CD14-positive monocyte (primary cell): ENCODE data around the gene LYPLA2. TPM values are rescaled to one million over a fixed set of nuclear protein-coding genes. Genes with fewer than 3 reads are reported as not detected.
A peak's percentile ranks its signal among the peaks of the same experiment; 100 is the strongest.

Experiments
- DNase-seq, 3 donors: peaks; one replicate each; pipeline ENCODE4 v3.0.0-alpha.2; 2011 to 2022
- H2AFZ ChIP-seq: 2 replicates; pipeline ENCODE4 v1.6.0; 2012; ENCODE audit warnings: mild to moderate bottlenecking, low read depth, low read length, inconsistent platforms; ENCODE audit not compliant: insufficient read depth, poor library complexity, severe bottlenecking
- H3K27ac ChIP-seq, 2 donors: 1 replicate in 1 of 2; 2 replicates in 1 of 2; pipeline ENCODE4 v1.5.1; 2012 to 2013; ENCODE audit warnings: low read length in 2 of 2, control low read depth in 1 of 2, inconsistent platforms in 1 of 2, low read depth in 1 of 2, mild to moderate bottlenecking in 1 of 2
- H3K27me3 ChIP-seq, 2 donors: one replicate each; pipeline versions ENCODE4 v1.6.0 to v1.6.1; 2011 to 2013; ENCODE audit warnings: low read length in 2 of 2; ENCODE audit not compliant: control insufficient read depth in 2 of 2, insufficient read depth in 2 of 2
- H3K36me3 ChIP-seq, 2 donors: replicated peaks in 1 of 2; 1 replicate in 1 of 2; 2 replicates in 1 of 2; pipeline versions ENCODE4 v1.5.1 to v1.6.1; 2012 to 2013; ENCODE audit warnings: low read length in 2 of 2, control low read depth in 1 of 2, inconsistent platforms in 1 of 2, mild to moderate bottlenecking in 1 of 2; ENCODE audit not compliant: insufficient read depth in 2 of 2, control insufficient read depth in 1 of 2
- H3K4me1 ChIP-seq, 2 donors: 1 replicate in 1 of 2; 2 replicates in 1 of 2; pipeline versions ENCODE4 v1.5.1 to v1.6.1; 2012 to 2013; ENCODE audit warnings: low read length in 2 of 2, control low read depth in 1 of 2, inconsistent platforms in 1 of 2, mild to moderate bottlenecking in 1 of 2, moderate library complexity in 1 of 2; ENCODE audit not compliant: insufficient read depth in 2 of 2, control insufficient read depth in 1 of 2
- H3K4me2 ChIP-seq: replicated peaks from 2 replicates; pipeline ENCODE3; 2012; ENCODE audit warnings: low read length, moderate library complexity, mild to moderate bottlenecking; ENCODE audit not compliant: poor library complexity, severe bottlenecking; ENCODE audit errors: extremely low read depth
- H3K4me3 ChIP-seq, 3 experiments: fragments of 200-600 bp in 1 of 3; sonication (generic) in 1 of 3; replicated peaks in 1 of 3; 1 replicate in 2 of 3; 2 replicates in 1 of 3; pipeline ENCODE4 v1.5.1; 2011 to 2013; ENCODE audit warnings: low read length in 3 of 3, mild to moderate bottlenecking in 3 of 3, control low read depth in 2 of 3, low read depth in 2 of 3, inconsistent platforms in 1 of 3, moderate library complexity in 1 of 3
- H3K79me2 ChIP-seq: 2 replicates; pipeline ENCODE4 v1.6.0; 2012; ENCODE audit warnings: mild to moderate bottlenecking, control low read depth, inconsistent platforms, low read length, moderate library complexity; ENCODE audit not compliant: insufficient read depth
- H3K9ac ChIP-seq: 2 replicates; pipeline ENCODE4 v1.6.0; 2017; ENCODE audit warnings: low read length, mild to moderate bottlenecking; ENCODE audit not compliant: insufficient read depth, poor library complexity, severe bottlenecking
- H3K9me3 ChIP-seq, 2 donors: replicated peaks in 1 of 2; 1 replicate in 1 of 2; 2 replicates in 1 of 2; pipeline versions ENCODE4 v1.5.1 to v1.6.1; 2012 to 2013; ENCODE audit warnings: low read length in 2 of 2, control low read depth in 1 of 2; ENCODE audit not compliant: control insufficient read depth in 1 of 2, insufficient read depth in 1 of 2
- H4K20me1 ChIP-seq: 2 replicates; pipeline ENCODE4 v1.6.0; 2012; ENCODE audit warnings: mild to moderate bottlenecking, low read length, control low read depth, moderate library complexity; ENCODE audit not compliant: insufficient read depth
- H3K27ac Mint-ChIP-seq, 7 donors: one replicate each; pipeline ENCODE4 v1.8.0; 2020; ENCODE audit warnings: mild to moderate bottlenecking in 7 of 7, mixed read lengths in 7 of 7, moderate library complexity in 6 of 7, inconsistent platforms in 2 of 7
- H3K27me3 Mint-ChIP-seq, 3 donors: one replicate each; pipeline ENCODE4 v1.8.0; 2021 to 2022; ENCODE audit warnings: low read depth in 3 of 3, mild to moderate bottlenecking in 3 of 3, mixed read lengths in 3 of 3, moderate library complexity in 3 of 3, inconsistent platforms in 1 of 3
- H3K36me3 Mint-ChIP-seq, 2 donors: one replicate each; pipeline ENCODE4 v1.8.0; 2020; ENCODE audit warnings: mixed read lengths in 2 of 2, inconsistent platforms in 1 of 2, mild to moderate bottlenecking in 1 of 2
- H3K4me1 Mint-ChIP-seq: one replicate; pipeline ENCODE4 v1.8.0; 2020; ENCODE audit warnings: mild to moderate bottlenecking, mixed read lengths
- H3K4me3 Mint-ChIP-seq, 2 donors: one replicate each; pipeline ENCODE4 v1.8.0; 2020; ENCODE audit warnings: mild to moderate bottlenecking in 2 of 2, mixed read lengths in 2 of 2, moderate library complexity in 1 of 2
- H3K9me3 Mint-ChIP-seq, 7 donors: one replicate each; pipeline ENCODE4 v1.8.0; 2020 to 2022; ENCODE audit warnings: mixed read lengths in 7 of 7, mild to moderate bottlenecking in 6 of 7, moderate library complexity in 6 of 7, inconsistent platforms in 2 of 7
- WGBS: methylation state at CpG from one replicate; pipeline ENCODE4 v1.1.5; 2013; ENCODE audit warnings: missing lambda C conversion rate; ENCODE audit not compliant: insufficient coverage; 5-methylcytosine and 5-hydroxymethylcytosine counted together
- intact Hi-C, 2 donors: fragments of 100-400 bp; cut with micrococcal nuclease; formaldehyde crosslinking; loops; one replicate each; pipeline versions ENCODE4 v1.15.0 to v1.15.1; 2023
- polyA plus RNA-seq, 3 donors: library from polyadenylated mRNA; depleted of rRNA in 1 of 3; unstranded in 2 of 3; stranded (reverse) in 1 of 3; fragments of 300-500 nt in 2 of 3; fragments of >200 nt in 1 of 3; fragmentation: Illumina TruSeq in 2 of 3; gene quantifications; 1 replicate in 2 of 3; 2 replicates in 1 of 3; pipeline ENCODE4 v1.2.3, GENCODE V29; 2012 to 2021
- TF ChIP-seq, protein P1 (sequence below): fragments of 200-600 bp; IDR thresholded peaks from one replicate; pipeline ENCODE4 v1.8.0; 2022; ENCODE audit warnings: antibody characterized with exemption, mild to moderate bottlenecking

LYPLA2 gene
- polyA plus RNA-seq, 3 donors, result 68.3 to 86.7 (median 74.1) TPM

- Histone ChIP-seq H2AFZ (peak overlapping the region; percentile 89), H3K36me3 (peaks cover 0 to 8% of the 10 kb centered on the region in 2 donors), H3K27me3 (no peaks in the 10 kb centered on the region), H3K9me3 (no peaks in the 10 kb centered on the region), H3K27ac (peak overlapping the region; percentile 84 to 99), H3K4me3 (peak overlapping the region; percentile 83 to 90 (median 87)), H3K9ac (peak overlapping the region; percentile 99), H3K4me2 (peak overlapping the region; percentile 83), H3K4me1 (peaks cover 10 to 19% of the 10 kb centered on the region in 2 donors), H4K20me1 (no peaks in the 10 kb centered on the region), H3K79me2 (peaks cover 15% of the 10 kb centered on the region)
- Mint-ChIP-seq H3K4me3 (peak overlapping the region; percentile 92 to 98), H3K9me3 (no peaks in the 10 kb centered on the region), H3K36me3 (peaks cover 7% of the 10 kb centered on the region in 2 donors), H3K27me3 (peaks cover 0 to 2% (median 0%) of the 10 kb centered on the region in 3 donors), H3K27ac (peak overlapping the region; percentile 95 to 99 (median 97)), H3K4me1 (peaks cover 22% of the 10 kb centered on the region)
- intact Hi-C loops, result no loop called here
- TF ChIP-seq, protein P1, sequence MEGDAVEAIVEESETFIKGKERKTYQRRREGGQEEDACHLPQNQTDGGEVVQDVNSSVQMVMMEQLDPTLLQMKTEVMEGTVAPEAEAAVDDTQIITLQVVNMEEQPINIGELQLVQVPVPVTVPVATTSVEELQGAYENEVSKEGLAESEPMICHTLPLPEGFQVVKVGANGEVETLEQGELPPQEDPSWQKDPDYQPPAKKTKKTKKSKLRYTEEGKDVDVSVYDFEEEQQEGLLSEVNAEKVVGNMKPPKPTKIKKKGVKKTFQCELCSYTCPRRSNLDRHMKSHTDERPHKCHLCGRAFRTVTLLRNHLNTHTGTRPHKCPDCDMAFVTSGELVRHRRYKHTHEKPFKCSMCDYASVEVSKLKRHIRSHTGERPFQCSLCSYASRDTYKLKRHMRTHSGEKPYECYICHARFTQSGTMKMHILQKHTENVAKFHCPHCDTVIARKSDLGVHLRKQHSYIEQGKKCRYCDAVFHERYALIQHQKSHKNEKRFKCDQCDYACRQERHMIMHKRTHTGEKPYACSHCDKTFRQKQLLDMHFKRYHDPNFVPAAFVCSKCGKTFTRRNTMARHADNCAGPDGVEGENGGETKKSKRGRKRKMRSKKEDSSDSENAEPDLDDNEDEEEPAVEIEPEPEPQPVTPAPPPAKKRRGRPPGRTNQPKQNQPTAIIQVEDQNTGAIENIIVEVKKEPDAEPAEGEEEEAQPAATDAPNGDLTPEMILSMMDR, result no peak
- DNase-seq, result no peak
- 0% methylated on average over 4 of the region's 8 CpGs for WGBS
These were observed 33.7 kb downstream of the LYPLA2 start for GRCh38 chr1:23824711-23825075.

DNA sequence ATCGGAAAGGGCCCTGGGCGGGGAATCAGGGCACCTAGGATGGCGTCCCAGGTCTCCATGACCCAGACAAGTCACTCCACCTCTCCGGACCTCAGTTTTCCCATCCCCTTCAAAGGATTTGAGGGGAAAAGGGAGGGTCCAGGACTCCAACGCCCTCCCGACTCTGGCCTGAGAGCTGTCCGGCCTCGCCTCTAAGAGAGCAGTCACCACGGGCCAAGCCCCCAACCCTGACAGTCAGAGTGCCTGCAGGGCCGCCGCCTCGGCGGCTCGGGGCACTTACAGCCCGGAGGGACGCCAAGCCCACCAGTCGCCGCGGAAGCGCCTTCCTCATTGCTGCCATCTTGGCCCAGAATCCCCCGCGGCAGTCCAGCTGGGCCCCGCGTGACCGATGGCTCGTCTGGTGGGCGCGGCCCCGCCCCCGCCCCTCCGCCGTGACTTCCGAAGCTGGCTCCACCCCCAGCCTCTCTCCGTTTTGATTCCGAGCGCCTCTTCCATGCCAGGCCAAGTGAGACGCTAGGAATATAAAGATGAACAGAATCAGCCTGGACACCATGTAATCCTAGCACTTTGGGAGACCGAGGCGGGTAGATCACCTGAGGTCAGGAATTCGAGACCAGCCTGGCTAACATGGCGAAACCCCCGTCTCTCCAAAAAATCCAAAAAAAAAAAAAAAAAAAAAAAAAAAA is 34.3 kb downstream of the LYPLA2 start, which contains the start of gene HMGCL:
TSS of gene HMGCL (minus strand) at position 354 of the 686 bp plus-strand sequence. CDS start at position 340, 14 bp downstream.
- Histone ChIP-seq H3K9ac (peak within 1 kb of the TSS; percentile 99), H3K79me2 (peaks cover 15% of the 10 kb centered on the region), H3K36me3 (peaks cover 0 to 4% of the 10 kb centered on the region in 2 donors), H2AFZ (peak within 1 kb of the TSS; percentile 89), H3K27ac (peak within 1 kb of the TSS; percentile 84 to 99), H3K4me1 (peaks cover 10 to 19% of the 10 kb centered on the region in 2 donors), H3K9me3 (no peaks in the 10 kb centered on the region), H3K27me3 (no peaks in the 10 kb centered on the region), H3K4me2 (peak within 1 kb of the TSS; percentile 83), H4K20me1 (no peaks in the 10 kb centered on the region), H3K4me3 (peak within 1 kb of the TSS; percentile 83 to 90 (median 87))
- Mint-ChIP-seq H3K9me3 (no peaks in the 10 kb centered on the region), H3K36me3 (peaks cover 2 to 5% of the 10 kb centered on the region in 2 donors), H3K27ac (peak within 1 kb of the TSS; percentile 95 to 99 (median 97)), H3K4me1 (peaks cover 22% of the 10 kb centered on the region), H3K4me3 (peak within 1 kb of the TSS; percentile 92 to 98), H3K27me3 (peaks cover 0 to 2% (median 0%) of the 10 kb centered on the region in 3 donors)
- under 1% methylated on average over 32 of the region's 42 CpGs for WGBS
- TF ChIP-seq, protein P1, result no peak
- DNase-seq, result peak; percentile 88 to 92 (median 90)
- intact Hi-C loops, result no loop called here
